Activated CD4-positive, alpha-beta T cell treated with anti-CD3 and anti-CD28 coated beads for 36 hours (primary cell): ENCODE data around the gene NOTCH4. TPM values are rescaled to one million over a fixed set of nuclear protein-coding genes. Genes with fewer than 3 reads are reported as not detected.
"Not testable (repeated sequence)": the region's sequence is repeated elsewhere in the genome, so short reads cannot be mapped to it uniquely, and the experiment has no call there.

ENCODE experiments used
- ATAC-seq: fragments of 200-7000 bp; cut with Tn5 transposase; one replicate; pipeline ENCODE4 v1.10.0; 2021; ENCODE audit warnings: mild to moderate bottlenecking, moderate library complexity
- CTCF ChIA-PET: fragments of 350-600 bp; sonication (Branson Sonifier 250); formaldehyde crosslinking; loops from one replicate; lab custom pipeline; 2021; ENCODE audit warnings: antibody characterized with exemption; lab: Charles Lee
- POLR2A ChIA-PET: fragments of 350-600 bp; sonication (Branson Sonifier 250); formaldehyde crosslinking; loops from one replicate; lab custom pipeline; 2021; ENCODE audit warnings: antibody characterized with exemption, inconsistent platforms; lab: Charles Lee
- DNase-seq: peaks from one replicate; pipeline ENCODE4 v3.0.0-alpha.2; 2020
- H3K27ac Mint-ChIP-seq: one replicate; pipeline ENCODE4 v1.8.0; 2021; ENCODE audit warnings: mixed read lengths
- H3K27me3 Mint-ChIP-seq: one replicate; pipeline ENCODE4 v1.8.0; 2021; ENCODE audit warnings: mixed read lengths
- H3K36me3 Mint-ChIP-seq: one replicate; pipeline ENCODE4 v1.8.0; 2021; ENCODE audit warnings: low read depth, mixed read lengths
- H3K4me1 Mint-ChIP-seq: one replicate; pipeline ENCODE4 v1.8.0; 2021; ENCODE audit warnings: mixed read lengths
- H3K4me3 Mint-ChIP-seq: one replicate; pipeline ENCODE4 v1.8.0; 2021; ENCODE audit warnings: mild to moderate bottlenecking, moderate library complexity, mixed read lengths
- H3K9me3 Mint-ChIP-seq: one replicate; pipeline ENCODE4 v1.8.0; 2021; ENCODE audit warnings: low read depth, mixed read lengths
- intact Hi-C, 2 experiments: fragments of 100-400 bp; cut with DNase I in 1 of 2; cut with micrococcal nuclease in 1 of 2; formaldehyde crosslinking; loops; one replicate each; pipeline versions ENCODE4 v1.14.2 to v1.15.1; 2022 to 2024; cut with DNase I, micrococcal nuclease
- total RNA-seq, 2 experiments: library from RNA; stranded (reverse); gene quantifications; one replicate each; pipeline ENCODE4 v1.2.3, GENCODE V29; 2021

NOTCH4 gene
- total RNA-seq, 2 experiments from 2014 or later = 0.69 to 1.1 TPM

DNA sequence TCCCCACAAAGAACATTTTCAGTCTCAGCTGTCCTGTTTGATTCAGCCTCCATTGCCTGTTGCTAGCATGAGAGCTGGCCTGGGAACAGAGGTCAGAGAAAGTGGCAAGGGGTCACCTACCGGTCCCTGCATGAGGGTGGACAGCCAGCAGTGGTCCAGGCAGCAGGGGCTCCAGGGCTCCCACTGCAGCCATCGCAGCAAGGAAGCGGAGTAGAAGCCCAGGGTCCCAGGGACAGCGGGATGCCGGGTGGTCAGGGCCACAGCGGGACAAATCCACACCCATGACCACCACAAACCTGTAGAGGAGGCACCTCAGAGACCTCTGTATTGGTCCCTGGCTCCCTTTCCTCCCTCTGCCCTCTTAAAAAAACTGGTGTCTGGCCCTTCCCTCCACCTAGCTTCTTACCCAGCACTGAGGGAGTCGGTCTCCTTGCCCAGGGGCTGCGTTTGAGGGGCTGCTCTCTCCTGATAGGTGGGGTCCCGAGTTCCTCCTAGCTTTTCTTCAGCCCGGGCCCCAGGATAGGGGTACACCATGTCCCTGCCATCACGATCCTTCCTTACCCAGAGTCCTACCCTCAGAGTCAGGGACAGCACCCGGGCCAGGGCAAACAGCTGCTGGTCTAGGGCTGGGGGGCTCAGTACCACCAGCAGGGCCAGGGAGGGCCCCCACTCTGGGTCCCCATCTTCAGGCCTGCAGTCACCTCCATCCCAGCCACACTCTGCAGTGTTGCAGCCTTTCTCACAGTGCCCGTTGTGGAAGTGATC is 23.0 kb downstream of the NOTCH4 start:
- Mint-ChIP-seq H3K36me3 (no peaks in the 10 kb centered on the region), H3K27me3 (no peaks in the 10 kb centered on the region), H3K4me1 (peaks cover 5% of the 10 kb centered on the region), H3K27ac (peak overlapping the region; percentile 47), H3K4me3 (no peak overlapping the region), H3K9me3 (no peaks in the 10 kb centered on the region)
- DNase-seq (no peak), ATAC-seq (no peak)
- ChIA-PET CTCF (interaction anchor here (0.7 kb wide), 1 partner anchor 97 kb away, joined by 3 read pairs; no protein-coding TSS in a partner anchor), POLR2A (no interaction called here)
- intact Hi-C loops = no loop called here

DNA sequence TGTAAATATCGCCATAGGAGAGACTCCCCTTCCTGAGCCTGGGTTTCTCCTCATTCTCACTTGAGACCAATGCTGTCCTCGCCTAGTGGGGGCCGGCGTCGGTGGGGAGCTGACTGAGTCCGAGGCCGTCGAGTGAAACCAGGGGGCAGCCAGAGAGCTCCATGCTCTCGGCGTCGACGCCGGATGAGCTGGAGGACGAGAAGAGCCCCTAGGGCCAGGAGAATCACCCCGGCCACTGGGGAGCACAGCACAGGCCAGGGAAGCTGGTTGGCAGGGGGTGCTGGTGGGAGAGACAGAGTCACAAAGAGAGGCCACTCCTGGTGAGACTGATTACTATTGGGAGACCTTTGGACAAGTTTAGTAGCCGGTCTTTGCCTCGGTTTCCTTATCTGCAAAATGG is 25.0 kb downstream of the NOTCH4 start:
- CTCF ChIA-PET = interaction anchor here (0.8 kb wide), 1 partner anchor 44 kb away, joined by 3 read pairs; no protein-coding TSS in a partner anchor
- H3K27me3 Mint-ChIP-seq = no peaks in the 10 kb centered on the region
- POLR2A ChIA-PET = no interaction called here
- DNase-seq (no peak), ATAC-seq (no peak)
- no peaks in the 10 kb centered on the region for H3K9me3 Mint-ChIP-seq
- intact Hi-C loops = loop anchor here (5.0 to 10.0 kb wide), 8 partner anchors 224 to 1216 kb away; partner anchors contain the start of genes BAG6 (in 1 of the 2), CLIC1 (in 1 of the 2), CUTA (in 1 of the 2) and DDX39B (in 1 of the 2)
- H3K4me1 Mint-ChIP-seq = peaks cover 19% of the 10 kb centered on the region
- no peak overlapping the region for H3K27ac Mint-ChIP-seq
- no peak overlapping the region for H3K4me3 Mint-ChIP-seq
- H3K36me3 Mint-ChIP-seq = no peaks in the 10 kb centered on the region

GRCh38 chr6:32198345-32198696 is 25.5 kb downstream of the NOTCH4 start:
- Mint-ChIP-seq H3K4me3 (no peak overlapping the region), H3K27ac (no peak overlapping the region), H3K36me3 (no peaks in the 10 kb centered on the region), H3K9me3 (no peaks in the 10 kb centered on the region), H3K4me1 (peaks cover 24% of the 10 kb centered on the region), H3K27me3 (no peaks in the 10 kb centered on the region)
- ChIA-PET CTCF (interaction anchor here (0.6 to 0.7 kb wide), 2 partner anchors 79 to 831 kb away, joined by 3 to 4 read pairs; no protein-coding TSS in a partner anchor), POLR2A (no interaction called here)
- ATAC-seq = no peak
- intact Hi-C loops = loop anchor here (5.0 to 10.0 kb wide), 8 partner anchors 224 to 1216 kb away; partner anchors contain the start of genes BAG6 (in 1 of the 2), CLIC1 (in 1 of the 2), CUTA (in 1 of the 2) and DDX39B (in 1 of the 2)
- DNase-seq = no peak

- POLR2A ChIA-PET = interaction anchor here (0.5 kb wide), 2 partner anchors 13 to 407 kb away, joined by 3 read pairs; no protein-coding TSS in a partner anchor
- H3K4me3 Mint-ChIP-seq = peak overlapping the region; percentile 94
- DNase-seq (peak; percentile 17), ATAC-seq (no peak)
- H3K4me1 Mint-ChIP-seq = peaks cover 30% of the 10 kb centered on the region
- H3K36me3 Mint-ChIP-seq = no peaks in the 10 kb centered on the region
- CTCF ChIA-PET = no interaction called here
- H3K9me3 Mint-ChIP-seq = no peaks in the 10 kb centered on the region
- intact Hi-C loops = loop anchor here (1.0 to 10.0 kb wide), 11 partner anchors 43 to 1218 kb away; partner anchors contain the start of genes BAG6 (in 1 of the 2), CLIC1 (in 1 of the 2), CUTA (in 1 of the 2) and DDX39B (in 1 of the 2)
- peak overlapping the region; percentile 98 for H3K27ac Mint-ChIP-seq
- H3K27me3 Mint-ChIP-seq = no peaks in the 10 kb centered on the region
These were observed 26.9 kb downstream of the NOTCH4 start for GRCh38 chr6:32196682-32197616.

- peak overlapping the region; percentile 94 for H3K4me3 Mint-ChIP-seq
- CTCF ChIA-PET = interaction anchor here (0.6 to 1.9 kb wide), 11 partner anchors 10 to 644 kb away, joined by 3 to 7 read pairs (median 4); partner anchors contain the start of genes AGPAT1, ATF6B and FKBPL
- peak overlapping the region; percentile 98 for H3K27ac Mint-ChIP-seq
- peaks cover 5% of the 10 kb centered on the region for H3K36me3 Mint-ChIP-seq
- intact Hi-C loops = loop anchor here (1.0 to 10.0 kb wide), 23 partner anchors 18 to 1219 kb away; partner anchors contain the start of genes DXO (in 2 of the 2), FKBPL (in 2 of the 2), PPT2 (in 2 of the 2) and RNF5 (in 2 of the 2)
- DNase-seq (peak; percentile 82), ATAC-seq (no peak)
- H3K27me3 Mint-ChIP-seq = no peaks in the 10 kb centered on the region
- H3K9me3 Mint-ChIP-seq = no peaks in the 10 kb centered on the region
- POLR2A ChIA-PET = interaction anchor here (0.9 to 1.5 kb wide), 9 partner anchors 13 to 1052 kb away, joined by 3 to 8 read pairs (median 5); partner anchors contain the start of genes AGPAT1, ATF6B, DDX39B and GPANK1
- H3K4me1 Mint-ChIP-seq = peaks cover 32% of the 10 kb centered on the region
These were observed 27.8 kb downstream of the NOTCH4 start for GRCh38 chr6:32195902-32196681.

DNA sequence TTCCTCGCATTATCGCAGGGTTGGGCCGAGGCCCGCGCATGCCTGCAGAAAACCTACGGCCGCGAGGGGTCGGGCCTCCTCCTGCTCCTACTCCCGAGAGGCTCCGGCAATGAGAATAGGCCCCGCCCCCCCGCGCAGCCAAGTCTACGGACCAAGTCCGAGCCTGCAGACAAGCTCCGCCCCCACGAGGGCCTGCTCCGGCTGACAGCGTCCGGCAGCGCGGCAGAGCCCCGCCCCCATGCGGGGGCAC is 28.3 kb downstream of the NOTCH4 start:
- Mint-ChIP-seq H3K4me1 (peaks cover 32% of the 10 kb centered on the region), H3K27ac (peak overlapping the region; percentile 90), H3K27me3 (no peaks in the 10 kb centered on the region), H3K9me3 (no peaks in the 10 kb centered on the region), H3K4me3 (peak overlapping the region; percentile 94), H3K36me3 (peaks cover 7% of the 10 kb centered on the region)
- DNase-seq (peak; percentile 100), ATAC-seq (peak; percentile 90)
- ChIA-PET CTCF (interaction anchor here (0.6 to 1.9 kb wide), 12 partner anchors 10 to 644 kb away, joined by 3 to 7 read pairs (median 4); partner anchors contain the start of genes AGPAT1, ATF6B and FKBPL), POLR2A (interaction anchor here (0.6 to 1.5 kb wide), 11 partner anchors 13 to 1366 kb away, joined by 3 to 8 read pairs (median 5); partner anchors contain the start of genes AGPAT1, ATF6B, DDX39B and GPANK1)
- intact Hi-C loops = loop anchor here (1.0 to 10.0 kb wide), 21 partner anchors 17 to 1219 kb away; partner anchors contain the start of genes DXO (in 2 of the 2), FKBPL (in 2 of the 2), RNF5 (in 2 of the 2) and BAG6 (in 1 of the 2)

DNA sequence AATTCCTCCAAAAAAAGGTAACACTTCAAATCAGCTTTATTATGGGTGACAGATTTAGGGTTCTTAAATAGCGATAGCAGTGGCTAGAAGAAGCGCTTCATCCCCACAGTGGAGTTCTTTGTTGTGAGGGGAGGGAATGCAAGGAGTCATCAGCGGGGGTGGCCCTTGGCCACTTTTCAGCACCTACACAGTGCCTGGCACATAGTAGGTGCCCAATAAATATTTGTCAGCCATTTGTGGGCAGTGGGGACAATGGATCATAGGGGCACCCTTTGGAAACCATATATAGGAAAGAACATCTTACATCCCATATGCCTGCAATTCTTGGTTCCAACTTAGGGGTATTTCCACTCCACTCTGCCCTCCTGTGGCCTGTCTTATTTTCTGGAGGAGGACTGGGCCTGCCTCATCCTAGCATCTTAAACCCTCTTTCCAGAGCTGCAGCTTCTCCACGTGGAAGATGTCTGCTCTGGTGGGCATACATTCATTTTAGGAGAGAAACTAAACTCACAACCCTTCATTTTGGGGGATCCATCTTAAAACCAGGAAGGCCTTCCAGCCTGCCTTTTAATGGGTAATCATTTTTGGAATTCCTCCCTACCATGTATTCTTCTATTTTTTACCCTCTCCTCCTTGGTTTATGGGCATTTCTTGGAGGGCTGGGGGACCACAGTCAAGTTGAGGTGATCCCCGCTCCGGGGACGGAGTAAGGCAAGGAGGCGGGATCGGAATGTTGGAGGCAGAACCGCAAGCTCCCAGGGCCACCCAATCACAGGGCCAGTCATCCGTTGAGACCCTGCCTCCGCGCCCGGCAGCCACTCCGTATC is 28.8 kb downstream of the NOTCH4 start:
- ATAC-seq (no peak), DNase-seq (peak; percentile 62)
- Mint-ChIP-seq H3K27ac (peak overlapping the region; percentile 90), H3K36me3 (peaks cover 7% of the 10 kb centered on the region), H3K4me1 (peaks cover 32% of the 10 kb centered on the region), H3K4me3 (peak overlapping the region; percentile 94), H3K9me3 (no peaks in the 10 kb centered on the region), H3K27me3 (no peaks in the 10 kb centered on the region)
- POLR2A ChIA-PET = interaction anchor here (0.6 to 1.5 kb wide), 11 partner anchors 12 to 1365 kb away, joined by 3 to 8 read pairs (median 5); partner anchors contain the start of genes AGPAT1, ATF6B, DDX39B and GPANK1
- CTCF ChIA-PET = interaction anchor here (0.6 to 1.9 kb wide), 11 partner anchors 11 to 645 kb away, joined by 3 to 7 read pairs (median 4); partner anchors contain the start of genes AGPAT1, ATF6B and FKBPL
- intact Hi-C loops = loop anchor here (1.0 to 10.0 kb wide), 21 partner anchors 17 to 1220 kb away; partner anchors contain the start of genes DXO (in 2 of the 2), FKBPL (in 2 of the 2), RNF5 (in 2 of the 2) and BAG6 (in 1 of the 2)

DNA sequence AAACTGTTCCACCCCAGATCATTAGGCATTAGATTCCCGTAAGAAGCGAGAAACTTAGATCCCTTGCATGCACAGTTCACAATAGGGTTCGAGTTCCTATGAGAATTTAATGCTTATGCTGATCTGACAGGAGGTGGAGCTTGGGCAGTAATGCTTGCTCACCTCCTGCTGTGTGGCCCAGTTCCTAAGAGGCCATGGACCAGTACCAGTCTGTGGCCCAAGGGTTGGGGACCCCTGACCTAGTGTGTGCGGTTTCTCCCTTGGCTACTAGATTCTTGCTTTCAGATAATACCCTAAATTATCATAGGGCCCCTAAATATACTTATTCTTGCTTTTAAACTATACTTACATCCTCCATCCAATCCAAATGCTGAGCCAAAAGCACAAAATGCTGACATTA is 29.5 kb downstream of the NOTCH4 start:
- DNase-seq (no peak), ATAC-seq (no peak)
- intact Hi-C loops = loop anchor here (2.0 to 10.0 kb wide), 5 partner anchors 220 to 1220 kb away; partner anchors contain the start of genes CUTA (in 1 of the 2), DXO (in 1 of the 2), EHMT2 (in 1 of the 2) and HSPA1B (in 1 of the 2)
- H3K36me3 Mint-ChIP-seq = peaks cover 8% of the 10 kb centered on the region
- peaks cover 32% of the 10 kb centered on the region for H3K4me1 Mint-ChIP-seq
- H3K9me3 Mint-ChIP-seq = no peaks in the 10 kb centered on the region
- CTCF ChIA-PET = interaction anchor here (0.6 to 1.9 kb wide), 2 partner anchors 45 to 619 kb away, joined by 3 to 6 read pairs; partner anchors contain the start of gene TNF
- no peaks in the 10 kb centered on the region for H3K27me3 Mint-ChIP-seq
- H3K27ac Mint-ChIP-seq = peak overlapping the region; percentile 90
- peak overlapping the region; percentile 94 for H3K4me3 Mint-ChIP-seq
- POLR2A ChIA-PET = no interaction called here

DNA sequence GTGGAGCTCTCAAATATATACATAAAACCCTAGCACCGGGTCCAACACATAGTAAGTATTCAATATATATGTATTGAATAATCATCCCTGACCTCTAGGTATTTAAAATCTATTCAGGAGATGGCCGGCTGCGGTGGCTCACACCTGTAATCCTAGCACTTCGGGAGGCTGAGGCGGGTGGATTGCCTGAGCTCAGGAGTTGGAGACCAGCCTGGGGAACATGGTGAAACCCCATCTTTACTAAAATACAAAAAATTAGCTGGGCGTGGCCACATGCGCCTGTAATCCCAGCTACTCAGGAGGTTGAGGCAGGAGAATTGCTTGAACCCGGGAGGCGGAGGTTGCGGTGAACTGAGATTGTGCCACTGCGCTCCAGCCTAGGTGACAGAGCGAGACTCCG is 30.8 kb downstream of the NOTCH4 start:
- intact Hi-C loops = loop anchor here (10.0 kb wide), 3 partner anchors 218 to 1222 kb away; partner anchors contain the start of genes CUTA (in 1 of the 2), DXO (in 1 of the 2) and PHF1 (in 1 of the 2)
- POLR2A ChIA-PET = interaction anchor here (2.6 kb wide), 1 partner anchor 10 kb away, joined by 9 read pairs; no protein-coding TSS in a partner anchor
- H3K9me3 Mint-ChIP-seq, ATAC-seq, H3K27me3 Mint-ChIP-seq, DNase-seq: not testable (repeated sequence)
- CTCF ChIA-PET = interaction anchor here (0.6 to 1.6 kb wide), 6 partner anchors 13 to 704 kb away, joined by 3 to 5 read pairs (median 4); partner anchors contain the start of genes FKBPL and PRRT1
- H3K4me1 Mint-ChIP-seq = peaks cover 44% of the 10 kb centered on the region
- peak overlapping the region; percentile 95 for H3K4me3 Mint-ChIP-seq
- H3K27ac Mint-ChIP-seq = peak overlapping the region; percentile 96
- peaks cover 20% of the 10 kb centered on the region for H3K36me3 Mint-ChIP-seq
